ENCODE measurements around the gene IMMP2L.
A peak's percentile ranks its signal among the peaks of the same experiment; 100 is the strongest.

IMMP2L gene

DNA sequence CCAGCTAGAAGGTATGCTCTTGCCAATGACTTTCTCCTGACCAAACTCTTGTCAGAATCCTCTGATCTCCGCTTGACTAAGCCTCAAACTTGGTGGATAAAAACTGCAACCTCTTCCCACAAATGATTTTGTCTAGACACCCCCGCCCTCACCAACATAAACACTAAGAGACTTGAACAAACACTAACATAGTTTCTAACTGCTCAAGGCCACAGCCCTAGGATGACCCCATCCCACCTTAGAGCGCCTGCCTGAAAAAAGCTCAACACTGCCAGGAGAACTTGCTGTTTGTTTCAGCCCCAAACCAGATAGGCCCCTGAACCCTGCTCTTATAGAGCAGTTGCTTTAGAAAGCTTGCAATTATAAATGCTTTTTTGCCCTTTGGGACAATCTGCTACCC lies 399.6 kb downstream of the IMMP2L start:
- DNase-seq, result no peak

DNA sequence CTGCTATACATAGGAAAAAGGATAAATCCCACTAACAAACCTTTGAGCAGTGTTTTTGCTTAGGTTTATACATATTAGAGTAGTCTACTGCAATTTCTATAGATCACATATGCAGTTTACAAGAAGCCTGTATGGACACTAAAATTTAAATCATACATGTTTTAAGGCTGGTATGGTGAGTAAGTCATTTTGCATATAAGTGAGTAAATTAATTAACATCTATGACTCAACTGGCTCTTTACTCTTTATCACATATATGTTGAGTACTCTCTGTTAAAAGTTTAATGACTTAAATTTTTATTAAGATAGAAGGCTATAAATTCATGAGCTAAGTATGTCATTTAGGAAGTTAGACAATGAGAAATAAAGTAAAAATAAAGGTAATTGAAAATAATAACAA lies 402.0 kb downstream of the IMMP2L start:
- DNase-seq, result no peak

GRCh38 chr7:111159426-111159825 lies 402.9 kb downstream of the IMMP2L start:
- DNase-seq, result no peak

DNA sequence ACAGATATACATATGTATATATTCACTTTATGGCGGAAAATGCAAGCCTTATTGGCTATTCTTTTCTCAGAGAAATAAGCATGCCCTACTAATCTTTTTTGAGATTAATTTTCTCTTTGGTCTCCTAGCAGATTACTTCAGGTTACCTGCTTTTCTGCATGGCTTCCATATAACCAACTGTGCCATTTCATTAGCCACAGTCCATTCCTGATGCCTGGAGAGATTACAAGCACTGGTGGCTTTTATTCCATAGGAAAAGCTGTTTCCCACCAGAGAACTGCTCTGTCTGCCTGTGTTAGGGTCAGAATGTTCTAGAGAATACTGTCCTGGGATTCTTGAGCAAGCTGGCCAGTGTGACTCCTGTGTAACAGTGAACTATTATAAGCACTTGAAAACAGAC lies 411.6 kb downstream of the IMMP2L start:
- DNase-seq, result no peak

GRCh38 chr7:111147708-111148533 lies 414.4 kb downstream of the IMMP2L start:
- no peak for DNase-seq

DNA sequence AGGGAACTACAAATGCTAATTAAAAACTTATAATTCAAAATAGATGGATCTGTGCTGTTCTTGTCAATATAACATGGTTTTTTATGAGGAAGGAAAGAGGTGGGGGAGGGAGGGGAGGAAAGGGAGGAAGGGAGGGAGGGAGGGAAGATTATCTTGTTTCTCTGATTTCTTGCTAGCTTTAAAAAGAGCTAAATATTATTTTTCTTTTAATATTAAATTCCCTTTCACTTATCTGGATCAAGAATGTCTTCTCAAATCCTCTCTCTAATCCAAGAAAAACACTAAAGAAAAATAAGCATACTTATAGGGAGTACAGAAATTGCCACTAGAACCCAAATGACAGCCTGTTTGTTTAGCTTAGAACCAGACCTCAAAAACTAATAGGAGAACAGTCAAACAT lies 416.2 kb downstream of the IMMP2L start:
- DNase-seq, result no peak

DNA sequence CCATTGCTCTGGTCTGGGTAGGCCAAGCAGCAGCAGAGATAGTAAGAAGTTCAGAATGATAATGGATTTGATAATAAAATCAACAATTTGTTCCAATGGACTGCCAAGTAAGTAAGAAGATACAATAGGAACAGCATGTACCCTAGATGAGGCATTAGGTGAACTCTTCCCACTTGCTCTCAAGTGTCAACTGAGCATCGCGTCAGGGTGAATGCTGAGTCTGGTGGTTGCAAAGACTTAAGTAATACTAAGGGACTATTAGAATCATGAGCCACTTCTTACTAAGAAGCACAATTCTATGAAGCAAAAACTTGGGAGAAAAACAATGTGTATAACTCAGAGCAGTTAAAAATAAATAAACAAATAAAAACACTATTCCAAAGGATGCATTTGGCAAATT lies 416.8 kb downstream of the IMMP2L start:
- no peak for DNase-seq

DNA sequence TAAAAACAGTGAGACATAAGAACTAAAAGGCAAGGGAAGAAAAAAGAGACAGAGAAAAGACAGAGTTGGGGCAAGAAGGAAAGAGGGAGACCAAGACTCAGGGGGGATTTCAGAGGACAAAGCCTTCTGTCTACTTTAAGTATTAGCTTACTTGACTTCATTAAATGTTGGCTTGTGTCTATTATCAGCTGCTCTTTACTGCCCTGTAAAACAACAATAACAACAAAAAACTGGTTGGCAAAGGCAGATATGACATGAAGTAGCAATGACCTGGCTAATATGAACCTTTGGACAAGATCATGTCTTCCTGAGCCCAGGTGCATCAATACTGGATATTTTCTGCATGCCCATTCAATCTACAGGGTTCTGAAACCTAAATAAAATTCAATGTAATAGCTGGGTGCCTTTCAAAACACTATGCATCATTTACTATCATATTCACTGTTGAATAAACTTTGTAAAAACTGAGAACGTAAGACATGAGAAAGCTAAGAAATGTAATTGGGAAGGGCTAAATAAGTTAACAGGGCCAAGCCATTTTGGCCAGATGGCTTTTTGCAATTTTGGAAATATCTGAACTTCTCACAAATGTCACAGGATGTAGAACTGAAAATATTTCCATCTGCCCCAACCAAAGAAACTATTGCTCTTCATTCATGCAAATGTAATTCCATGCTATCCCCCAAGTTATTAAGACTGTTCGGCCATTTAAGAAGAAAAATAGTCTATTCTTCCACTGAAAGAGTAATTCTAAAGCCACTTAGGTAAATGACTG lies 422.0 kb downstream of the IMMP2L start:
- no peak for DNase-seq

DNA sequence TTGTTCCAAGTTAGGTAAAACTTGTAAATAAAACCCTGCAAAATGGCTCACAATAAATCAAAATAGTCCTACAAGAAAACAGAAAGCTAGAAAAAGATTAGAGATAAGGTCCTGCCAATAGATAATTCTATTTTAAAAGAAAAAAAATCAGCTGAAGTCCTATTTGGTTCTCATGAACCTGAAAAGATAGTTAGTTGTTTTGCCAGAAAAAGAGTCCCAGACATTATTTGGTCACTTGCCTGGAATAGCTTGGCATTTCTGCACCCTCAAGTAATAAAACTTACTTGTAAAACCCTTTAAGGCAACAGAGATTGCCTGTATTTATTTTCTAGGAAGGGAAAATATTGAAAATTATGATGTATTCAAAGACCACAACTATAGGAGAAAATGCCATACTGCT lies 423.7 kb downstream of the IMMP2L start:
- DNase-seq, result no peak

- peak in 5 of 56 donors; percentile 1 to 25 (median 5) for DNase-seq
These were observed 424.1 kb downstream of the IMMP2L start for GRCh38 chr7:111138193-111138569.

GRCh38 chr7:111137296-111138192 lies 424.7 kb downstream of the IMMP2L start:
- DNase-seq, result no peak

DNA sequence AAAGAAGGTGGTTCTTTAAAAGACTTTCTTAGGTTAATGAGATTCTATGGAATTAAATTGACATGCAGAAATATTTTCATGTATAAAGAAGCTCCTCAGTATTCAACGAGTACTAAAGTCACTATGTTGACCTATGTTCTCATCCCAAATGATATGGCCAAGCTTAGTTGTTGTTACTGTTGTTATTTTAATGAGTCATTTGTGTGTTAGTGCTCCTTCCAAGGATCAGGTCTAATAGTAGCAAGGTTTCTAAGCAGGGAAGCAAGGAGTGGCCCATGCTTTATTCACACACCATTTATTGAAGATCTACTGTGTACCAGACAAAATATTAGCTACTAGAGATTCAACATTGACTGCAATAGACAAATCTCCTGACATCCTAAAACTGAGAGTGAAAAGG lies 429.5 kb downstream of the IMMP2L start:
- DNase-seq, result no peak

- no peak for DNase-seq
These were observed 432.9 kb downstream of the IMMP2L start for GRCh38 chr7:111129435-111129834.

DNA sequence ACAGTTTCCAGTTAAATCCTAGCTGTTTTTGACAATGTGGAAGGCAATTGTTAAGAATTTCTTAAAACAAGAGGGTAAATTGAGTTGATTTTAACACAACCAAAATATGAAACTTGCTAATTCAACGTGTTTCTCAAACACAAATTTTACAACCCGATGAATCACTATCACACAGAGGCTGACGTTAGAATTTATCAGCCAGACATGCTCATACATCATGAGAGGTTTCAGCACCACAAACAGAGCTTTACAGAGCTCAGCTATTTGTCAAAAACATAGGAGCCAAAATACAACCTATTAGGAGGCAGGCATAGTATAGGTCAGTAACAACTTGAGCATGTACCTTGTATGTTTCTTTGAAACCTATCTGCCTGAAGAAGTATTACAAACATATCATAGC lies 435.3 kb downstream of the IMMP2L start:
- DNase-seq, result no peak

- DNase-seq, result no peak
These were observed 446.3 kb downstream of the IMMP2L start for GRCh38 chr7:111115966-111116365.

GRCh38 chr7:111113263-111114017 lies 448.9 kb downstream of the IMMP2L start:
- DNase-seq, result no peak

- no peak for DNase-seq
These were observed 449.9 kb downstream of the IMMP2L start for GRCh38 chr7:111112439-111112838.

- no peak for DNase-seq
These were observed 453.8 kb downstream of the IMMP2L start for GRCh38 chr7:111108496-111108895.

DNA sequence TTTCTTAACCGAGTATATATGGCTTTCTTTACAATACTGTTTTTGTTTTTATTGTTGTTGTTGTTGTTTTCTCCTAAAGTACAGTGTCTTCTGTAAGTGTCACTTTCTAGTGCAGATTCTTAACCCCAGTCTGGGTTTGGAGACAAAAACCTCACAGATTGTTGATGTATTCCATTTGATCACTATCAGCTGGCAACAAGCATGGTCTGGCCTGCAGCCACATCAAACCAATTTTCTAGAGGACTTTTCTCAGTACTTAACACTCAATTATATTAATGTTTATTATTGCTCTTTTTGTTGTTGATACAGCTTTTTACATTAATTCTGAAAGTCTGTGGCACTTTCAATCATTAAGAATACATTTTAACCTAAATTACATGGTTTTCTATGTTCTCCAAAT lies 454.3 kb downstream of the IMMP2L start:
- no peak for DNase-seq

DNA sequence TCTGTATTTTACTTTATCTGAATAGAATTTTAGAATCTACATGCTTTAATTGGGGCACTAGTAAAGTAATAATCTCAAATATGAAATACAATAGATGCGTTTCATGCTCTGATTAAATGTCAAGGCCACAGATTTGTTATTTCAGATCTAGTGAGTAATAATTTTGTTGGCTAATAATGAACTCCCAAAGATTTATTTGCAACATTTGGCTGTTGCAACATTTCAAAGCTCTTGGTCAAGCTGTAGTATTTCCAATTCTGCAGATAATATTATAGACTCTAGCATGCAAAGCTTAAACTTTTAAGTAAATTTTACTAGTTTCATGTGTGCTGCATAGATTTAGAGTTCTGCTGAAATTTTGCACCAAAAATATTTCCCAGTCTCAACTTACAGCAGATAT lies 454.7 kb downstream of the IMMP2L start:
- DNase-seq, result no peak

- DNase-seq, result no peak
These were observed 457.0 kb downstream of the IMMP2L start for GRCh38 chr7:111105269-111105668.
